SK-N-SH treated with all-trans-retinoic acid at 6 μM for 48 hours (cell line): ENCODE data around the gene HCLS1.
"Not testable (repeated sequence)": the region's sequence is repeated elsewhere in the genome, so short reads cannot be mapped to it uniquely, and the experiment has no call there.

ENCODE experiments used
- ATAC-seq: fragments of 200-7000 bp; cut with Tn5 transposase; 3 replicates; pipeline ENCODE4 v1.9.1; 2020; ENCODE audit warnings: mild to moderate bottlenecking, moderate library complexity
- ARNTL ChIP-seq: fragments of 450-650 bp; formaldehyde crosslinking; IDR thresholded peaks from 2 replicates; pipeline ENCODE4 v1.5.0; 2020; ENCODE audit warnings: low read depth, mild to moderate bottlenecking, moderate library complexity, borderline replicate concordance
- BACH2 ChIP-seq: fragments of 250-450 bp; sonication (Bioruptor Pico); IDR thresholded peaks from 2 replicates; pipeline ENCODE4 v1.9.0; 2021; ENCODE audit warnings: mild to moderate bottlenecking, borderline replicate concordance
- ESRRG ChIP-seq: fragments of 250-450 bp; sonication (Bioruptor Pico); IDR thresholded peaks from 2 replicates; pipeline ENCODE4 v1.6.1; 2021; ENCODE audit warnings: mild to moderate bottlenecking
- GLIS3 ChIP-seq: fragments of 250-450 bp; sonication (Bioruptor Pico); IDR thresholded peaks from 2 replicates; pipeline ENCODE4 v1.5.0; 2020; ENCODE audit warnings: mild to moderate bottlenecking, moderate library complexity
- ISL1 ChIP-seq: fragments of 250-450 bp; sonication (Bioruptor Pico); IDR thresholded peaks from 2 replicates; pipeline ENCODE4 v2.1.2; 2022; ENCODE audit warnings: mild to moderate bottlenecking, moderate library complexity
- OSR1 ChIP-seq: fragments of 250-450 bp; sonication (Bioruptor Pico); IDR thresholded peaks from 2 replicates; pipeline ENCODE4 v1.8.0; 2022; ENCODE audit warnings: moderate library complexity, mild to moderate bottlenecking, inconsistent platforms
- PPARA ChIP-seq: fragments of 250-450 bp; sonication (Bioruptor Pico); IDR thresholded peaks from 2 replicates; pipeline ENCODE4 v1.5.0; 2020; ENCODE audit warnings: mild to moderate bottlenecking, borderline replicate concordance
- SNAI2 ChIP-seq: fragments of 250-450 bp; sonication (Bioruptor Pico); IDR thresholded peaks from 2 replicates; pipeline ENCODE4 v1.5.0; 2020; ENCODE audit warnings: mild to moderate bottlenecking, moderate library complexity
- TCF4 ChIP-seq: fragments of 250-450 bp; sonication (Bioruptor Pico); IDR thresholded peaks from 2 replicates; pipeline ENCODE4 v1.8.0; 2021; ENCODE audit warnings: mild to moderate bottlenecking, moderate library complexity, borderline replicate concordance
- TOX ChIP-seq: fragments of 250-450 bp; sonication (Bioruptor Pico); IDR thresholded peaks from 2 replicates; pipeline ENCODE4 v1.8.0; 2021; ENCODE audit warnings: mild to moderate bottlenecking, moderate library complexity, borderline replicate concordance
- ZC3H10 ChIP-seq: fragments of 250-450 bp; sonication (Bioruptor Pico); IDR thresholded peaks from 2 replicates; pipeline ENCODE4 v1.5.1; 2021; ENCODE audit warnings: mild to moderate bottlenecking, moderate library complexity
- ZFP3 ChIP-seq: fragments of 250-450 bp; sonication (Bioruptor Pico); IDR thresholded peaks from 2 replicates; pipeline ENCODE4 v1.5.0; 2020; ENCODE audit warnings: mild to moderate bottlenecking, moderate library complexity
- ZFP30 ChIP-seq: fragments of 450-650 bp; formaldehyde crosslinking; IDR thresholded peaks from 2 replicates; pipeline ENCODE4 v1.5.0; 2022; ENCODE audit warnings: mild to moderate bottlenecking, moderate library complexity
- ZNF70 ChIP-seq: fragments of 450-650 bp; formaldehyde crosslinking; IDR thresholded peaks from 2 replicates; pipeline ENCODE4 v1.5.0; 2020; ENCODE audit warnings: mild to moderate bottlenecking, moderate library complexity
- ZNF8 ChIP-seq: fragments of 450-650 bp; formaldehyde crosslinking; IDR thresholded peaks from 2 replicates; pipeline ENCODE4 v1.5.0; 2020; ENCODE audit warnings: mild to moderate bottlenecking, moderate library complexity
- TF ChIP-seq, protein P1 (sequence below): fragments of 250-450 bp; sonication (Bioruptor Pico); IDR thresholded peaks from 2 replicates; pipeline ENCODE4 v1.8.0; 2020; ENCODE audit warnings: mild to moderate bottlenecking, moderate library complexity, borderline replicate concordance
- TF ChIP-seq, protein P2 (sequence below): fragments of 250-450 bp; sonication (Bioruptor Pico); IDR thresholded peaks from 2 replicates; pipeline ENCODE4 v1.5.1; 2020; ENCODE audit warnings: low read depth, mild to moderate bottlenecking, moderate library complexity
- TF ChIP-seq, protein P3 (sequence below): fragments of 250-450 bp; sonication (Bioruptor Pico); IDR thresholded peaks from 2 replicates; pipeline ENCODE4 v1.8.0; 2021; ENCODE audit warnings: low read depth, mild to moderate bottlenecking, moderate library complexity, borderline replicate concordance
- TF ChIP-seq, protein P4 (sequence below): fragments of 250-450 bp; sonication (Bioruptor Pico); IDR thresholded peaks from 2 replicates; pipeline ENCODE4 v1.5.1; 2021; ENCODE audit warnings: mild to moderate bottlenecking, moderate library complexity

HCLS1 gene

DNA sequence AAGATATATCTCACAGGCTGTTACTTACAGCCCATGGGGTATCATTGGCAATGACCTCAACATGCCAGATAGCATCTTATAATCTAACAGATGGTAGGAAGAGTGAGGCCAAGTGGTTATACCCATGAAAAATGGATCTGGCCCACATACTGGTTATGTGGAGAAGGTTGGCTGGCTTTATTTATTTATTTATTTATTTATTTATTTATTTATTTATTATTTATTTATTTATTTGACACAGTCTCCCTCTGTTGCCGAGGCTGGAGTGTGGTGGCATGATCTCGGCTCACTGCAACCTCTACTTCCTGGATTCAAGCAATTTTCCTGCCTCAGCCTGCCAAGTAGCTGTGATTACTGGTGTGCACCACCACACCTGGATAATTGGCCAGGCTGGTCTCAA, 55.9 kb downstream of the HCLS1 start:
- ATAC-seq, result no peak

DNA sequence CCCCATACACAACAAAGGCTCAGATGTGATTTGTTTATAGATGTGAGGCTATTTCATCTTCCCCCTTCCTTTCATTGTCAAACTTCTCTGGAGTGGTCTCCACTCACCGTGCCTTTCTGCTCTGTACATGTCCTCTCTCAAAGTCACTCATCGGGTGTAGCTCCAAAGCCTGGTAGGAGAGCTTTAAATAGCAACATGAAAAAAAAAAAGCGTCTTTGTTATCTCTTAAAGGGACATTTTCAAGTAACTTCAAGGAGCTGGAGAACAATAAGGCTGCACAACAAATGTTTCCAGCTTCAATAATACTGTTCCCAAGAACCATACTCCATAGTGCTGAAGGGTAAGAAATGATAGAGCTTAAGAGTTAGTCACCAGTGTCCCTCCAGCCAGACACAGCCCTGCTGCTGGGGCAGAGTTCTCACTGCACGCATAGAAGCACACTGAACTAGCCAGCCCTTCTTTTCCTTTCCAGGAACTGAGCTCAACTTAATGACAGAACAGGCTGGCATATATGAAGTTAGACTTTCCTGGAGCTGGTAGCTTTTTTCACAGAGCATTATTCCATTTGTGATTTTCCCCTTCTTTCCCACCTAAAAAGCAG, 59.4 kb downstream of the HCLS1 start:
- TF ChIP-seq TOX (CRISPR knock-in tag), result no peak
- TF ChIP-seq, protein P1, sequence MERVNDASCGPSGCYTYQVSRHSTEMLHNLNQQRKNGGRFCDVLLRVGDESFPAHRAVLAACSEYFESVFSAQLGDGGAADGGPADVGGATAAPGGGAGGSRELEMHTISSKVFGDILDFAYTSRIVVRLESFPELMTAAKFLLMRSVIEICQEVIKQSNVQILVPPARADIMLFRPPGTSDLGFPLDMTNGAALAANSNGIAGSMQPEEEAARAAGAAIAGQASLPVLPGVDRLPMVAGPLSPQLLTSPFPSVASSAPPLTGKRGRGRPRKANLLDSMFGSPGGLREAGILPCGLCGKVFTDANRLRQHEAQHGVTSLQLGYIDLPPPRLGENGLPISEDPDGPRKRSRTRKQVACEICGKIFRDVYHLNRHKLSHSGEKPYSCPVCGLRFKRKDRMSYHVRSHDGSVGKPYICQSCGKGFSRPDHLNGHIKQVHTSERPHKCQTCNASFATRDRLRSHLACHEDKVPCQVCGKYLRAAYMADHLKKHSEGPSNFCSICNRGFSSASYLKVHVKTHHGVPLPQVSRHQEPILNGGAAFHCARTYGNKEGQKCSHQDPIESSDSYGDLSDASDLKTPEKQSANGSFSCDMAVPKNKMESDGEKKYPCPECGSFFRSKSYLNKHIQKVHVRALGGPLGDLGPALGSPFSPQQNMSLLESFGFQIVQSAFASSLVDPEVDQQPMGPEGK (CRISPR knock-in tag), result no peak
- TF ChIP-seq, protein P2, sequence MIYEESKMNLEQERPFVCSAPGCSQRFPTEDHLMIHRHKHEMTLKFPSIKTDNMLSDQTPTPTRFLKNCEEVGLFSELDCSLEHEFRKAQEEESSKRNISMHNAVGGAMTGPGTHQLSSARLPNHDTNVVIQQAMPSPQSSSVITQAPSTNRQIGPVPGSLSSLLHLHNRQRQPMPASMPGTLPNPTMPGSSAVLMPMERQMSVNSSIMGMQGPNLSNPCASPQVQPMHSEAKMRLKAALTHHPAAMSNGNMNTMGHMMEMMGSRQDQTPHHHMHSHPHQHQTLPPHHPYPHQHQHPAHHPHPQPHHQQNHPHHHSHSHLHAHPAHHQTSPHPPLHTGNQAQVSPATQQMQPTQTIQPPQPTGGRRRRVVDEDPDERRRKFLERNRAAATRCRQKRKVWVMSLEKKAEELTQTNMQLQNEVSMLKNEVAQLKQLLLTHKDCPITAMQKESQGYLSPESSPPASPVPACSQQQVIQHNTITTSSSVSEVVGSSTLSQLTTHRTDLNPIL (CRISPR knock-in tag), result no peak
- TF ChIP-seq, protein P3, sequence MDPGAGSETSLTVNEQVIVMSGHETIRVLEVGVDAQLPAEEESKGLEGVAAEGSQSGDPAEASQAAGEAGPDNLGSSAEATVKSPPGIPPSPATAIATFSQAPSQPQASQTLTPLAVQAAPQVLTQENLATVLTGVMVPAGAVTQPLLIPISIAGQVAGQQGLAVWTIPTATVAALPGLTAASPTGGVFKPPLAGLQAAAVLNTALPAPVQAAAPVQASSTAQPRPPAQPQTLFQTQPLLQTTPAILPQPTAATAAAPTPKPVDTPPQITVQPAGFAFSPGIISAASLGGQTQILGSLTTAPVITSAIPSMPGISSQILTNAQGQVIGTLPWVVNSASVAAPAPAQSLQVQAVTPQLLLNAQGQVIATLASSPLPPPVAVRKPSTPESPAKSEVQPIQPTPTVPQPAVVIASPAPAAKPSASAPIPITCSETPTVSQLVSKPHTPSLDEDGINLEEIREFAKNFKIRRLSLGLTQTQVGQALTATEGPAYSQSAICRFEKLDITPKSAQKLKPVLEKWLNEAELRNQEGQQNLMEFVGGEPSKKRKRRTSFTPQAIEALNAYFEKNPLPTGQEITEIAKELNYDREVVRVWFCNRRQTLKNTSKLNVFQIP (CRISPR knock-in tag), result no peak
- no peak for TF ChIP-seq ZC3H10
- TF ChIP-seq ARNTL, result no peak
- no peak for TF ChIP-seq SNAI2 (CRISPR knock-in tag)
- no peak for TF ChIP-seq ZNF70
- no peak for TF ChIP-seq ZFP3 (CRISPR knock-in tag)
- TF ChIP-seq ESRRG, result no peak
- no peak for TF ChIP-seq ISL1 (CRISPR knock-in tag)
- no peak for TF ChIP-seq ZNF8 (CRISPR knock-in tag)
- TF ChIP-seq OSR1, result no peak
- TF ChIP-seq GLIS3 (CRISPR knock-in tag), result no peak
- TF ChIP-seq ZFP30 (CRISPR knock-in tag), result no peak
- ATAC-seq, result no peak

More for the DNA sequence above, 55.9 kb downstream of the HCLS1 start:
- TF ChIP-seq, protein P4, sequence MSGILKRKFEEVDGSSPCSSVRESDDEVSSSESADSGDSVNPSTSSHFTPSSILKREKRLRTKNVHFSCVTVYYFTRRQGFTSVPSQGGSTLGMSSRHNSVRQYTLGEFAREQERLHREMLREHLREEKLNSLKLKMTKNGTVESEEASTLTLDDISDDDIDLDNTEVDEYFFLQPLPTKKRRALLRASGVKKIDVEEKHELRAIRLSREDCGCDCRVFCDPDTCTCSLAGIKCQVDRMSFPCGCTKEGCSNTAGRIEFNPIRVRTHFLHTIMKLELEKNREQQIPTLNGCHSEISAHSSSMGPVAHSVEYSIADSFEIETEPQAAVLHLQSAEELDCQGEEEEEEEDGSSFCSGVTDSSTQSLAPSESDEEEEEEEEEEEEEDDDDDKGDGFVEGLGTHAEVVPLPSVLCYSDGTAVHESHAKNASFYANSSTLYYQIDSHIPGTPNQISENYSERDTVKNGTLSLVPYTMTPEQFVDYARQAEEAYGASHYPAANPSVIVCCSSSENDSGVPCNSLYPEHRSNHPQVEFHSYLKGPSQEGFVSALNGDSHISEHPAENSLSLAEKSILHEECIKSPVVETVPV (CRISPR knock-in tag), result no peak
- TF ChIP-seq, protein P3 (CRISPR knock-in tag), result no peak
- no peak for TF ChIP-seq ISL1 (CRISPR knock-in tag)
- no peak for TF ChIP-seq GLIS3 (CRISPR knock-in tag)
- TF ChIP-seq ESRRG, result no peak
- TF ChIP-seq BACH2 (CRISPR knock-in tag), result no peak
- no peak for TF ChIP-seq ARNTL
- no peak for TF ChIP-seq ZNF8 (CRISPR knock-in tag)
- no peak for TF ChIP-seq ZC3H10
- TF ChIP-seq PPARA (CRISPR knock-in tag), result no peak
- no peak for TF ChIP-seq ZFP3 (CRISPR knock-in tag)

DNA sequence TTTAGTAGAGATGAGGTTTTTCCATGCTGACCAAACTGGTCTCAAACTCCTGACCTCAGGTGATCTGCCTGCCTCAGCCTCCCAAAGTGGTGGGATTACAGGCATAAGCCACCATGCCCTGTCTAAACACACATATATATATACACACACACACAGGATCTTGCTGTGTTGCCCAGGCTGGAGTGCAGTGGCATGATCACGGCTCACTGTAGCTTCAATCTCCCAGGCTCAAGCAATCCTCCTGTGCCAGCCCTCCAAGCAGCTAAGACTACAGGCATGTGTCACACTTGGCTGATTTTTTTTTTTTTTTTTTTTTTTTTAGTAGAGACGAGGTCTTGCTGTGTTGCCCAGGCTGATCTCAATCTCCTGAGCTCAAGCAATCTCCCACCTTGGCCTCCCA, 60.8 kb downstream of the HCLS1 start:
- not testable (repeated sequence) for ATAC-seq

DNA sequence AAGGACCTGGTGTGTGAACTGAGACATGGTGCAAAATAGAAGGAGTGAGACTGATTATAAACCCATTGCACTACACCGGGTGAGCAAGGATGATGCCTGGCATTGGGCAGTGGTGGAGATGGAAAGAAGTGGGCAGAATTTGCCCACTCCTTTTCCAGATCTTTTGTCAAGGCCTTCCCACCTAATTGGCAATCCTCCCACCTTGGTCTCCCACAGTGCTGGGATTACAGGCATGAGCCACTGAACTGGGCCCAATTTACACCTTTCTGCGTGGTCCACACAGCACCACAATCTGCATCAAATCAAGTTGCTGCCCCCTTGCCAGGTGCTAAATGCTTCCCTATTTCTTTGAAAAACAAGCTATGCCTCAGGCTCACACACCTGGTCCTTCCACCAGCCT, 62.1 kb downstream of the HCLS1 start:
- TF ChIP-seq TCF4 (CRISPR knock-in tag) (no peak), BACH2 (CRISPR knock-in tag) (no peak), ESRRG (no peak), ZNF70 (no peak)
- TF ChIP-seq, protein P4 (CRISPR knock-in tag), result no peak
- ATAC-seq, result no peak
